Measurements from ENCODE around the gene SPTSSB. TPM values are rescaled to one million over a fixed set of nuclear protein-coding genes. Genes with fewer than 3 reads are reported as not detected.

The SPTSSB gene
- total RNA-seq, 1 experiment from 2014 or later = 15.7 TPM

DNA sequence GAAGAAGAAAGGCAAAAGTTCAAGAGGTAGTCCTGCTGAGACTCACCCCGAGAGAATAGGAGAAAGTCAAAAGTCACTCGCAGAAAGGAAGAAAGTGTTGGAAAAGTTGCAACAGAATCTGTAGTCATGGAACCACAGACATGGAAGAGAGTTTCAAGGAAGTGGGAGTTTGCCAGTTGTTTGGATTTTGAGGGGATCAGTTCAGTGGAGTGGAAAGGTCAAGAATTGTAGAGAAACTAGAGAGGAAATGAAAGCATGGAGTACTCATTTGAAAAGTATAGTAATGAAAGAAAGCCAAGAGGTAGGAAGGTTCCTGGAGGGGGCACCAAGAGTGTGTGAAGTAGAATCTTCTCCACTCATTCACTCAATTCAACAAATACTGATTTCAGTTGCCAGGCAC lies 34.7 kb downstream of the SPTSSB start (continued):
- TF ChIP-seq, protein P1, sequence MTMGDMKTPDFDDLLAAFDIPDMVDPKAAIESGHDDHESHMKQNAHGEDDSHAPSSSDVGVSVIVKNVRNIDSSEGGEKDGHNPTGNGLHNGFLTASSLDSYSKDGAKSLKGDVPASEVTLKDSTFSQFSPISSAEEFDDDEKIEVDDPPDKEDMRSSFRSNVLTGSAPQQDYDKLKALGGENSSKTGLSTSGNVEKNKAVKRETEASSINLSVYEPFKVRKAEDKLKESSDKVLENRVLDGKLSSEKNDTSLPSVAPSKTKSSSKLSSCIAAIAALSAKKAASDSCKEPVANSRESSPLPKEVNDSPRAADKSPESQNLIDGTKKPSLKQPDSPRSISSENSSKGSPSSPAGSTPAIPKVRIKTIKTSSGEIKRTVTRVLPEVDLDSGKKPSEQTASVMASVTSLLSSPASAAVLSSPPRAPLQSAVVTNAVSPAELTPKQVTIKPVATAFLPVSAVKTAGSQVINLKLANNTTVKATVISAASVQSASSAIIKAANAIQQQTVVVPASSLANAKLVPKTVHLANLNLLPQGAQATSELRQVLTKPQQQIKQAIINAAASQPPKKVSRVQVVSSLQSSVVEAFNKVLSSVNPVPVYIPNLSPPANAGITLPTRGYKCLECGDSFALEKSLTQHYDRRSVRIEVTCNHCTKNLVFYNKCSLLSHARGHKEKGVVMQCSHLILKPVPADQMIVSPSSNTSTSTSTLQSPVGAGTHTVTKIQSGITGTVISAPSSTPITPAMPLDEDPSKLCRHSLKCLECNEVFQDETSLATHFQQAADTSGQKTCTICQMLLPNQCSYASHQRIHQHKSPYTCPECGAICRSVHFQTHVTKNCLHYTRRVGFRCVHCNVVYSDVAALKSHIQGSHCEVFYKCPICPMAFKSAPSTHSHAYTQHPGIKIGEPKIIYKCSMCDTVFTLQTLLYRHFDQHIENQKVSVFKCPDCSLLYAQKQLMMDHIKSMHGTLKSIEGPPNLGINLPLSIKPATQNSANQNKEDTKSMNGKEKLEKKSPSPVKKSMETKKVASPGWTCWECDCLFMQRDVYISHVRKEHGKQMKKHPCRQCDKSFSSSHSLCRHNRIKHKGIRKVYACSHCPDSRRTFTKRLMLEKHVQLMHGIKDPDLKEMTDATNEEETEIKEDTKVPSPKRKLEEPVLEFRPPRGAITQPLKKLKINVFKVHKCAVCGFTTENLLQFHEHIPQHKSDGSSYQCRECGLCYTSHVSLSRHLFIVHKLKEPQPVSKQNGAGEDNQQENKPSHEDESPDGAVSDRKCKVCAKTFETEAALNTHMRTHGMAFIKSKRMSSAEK (CRISPR knock-in tag; IDR thresholded peaks at IDR 0.05; ENCODE audit: borderline replicate concordance) = no peak
- TF ChIP-seq RORB (CRISPR knock-in tag; IDR thresholded peaks at IDR 0.05) = no peak
- TF ChIP-seq SP1 (CRISPR knock-in tag; conservative IDR thresholded peaks at IDR 0.05) = no peak
- TF ChIP-seq NFE2L1 (CRISPR knock-in tag; IDR thresholded peaks at IDR 0.05) = no peak
- TF ChIP-seq ELF4 (CRISPR knock-in tag; IDR thresholded peaks at IDR 0.05; ENCODE audit: low read depth) = no peak
- no peak for TF ChIP-seq ZNF423 (CRISPR knock-in tag; IDR thresholded peaks at IDR 0.05)
- TF ChIP-seq TEAD4 (CRISPR knock-in tag; IDR thresholded peaks at IDR 0.05) = no peak
- TF ChIP-seq KAT7 (CRISPR knock-in tag; IDR thresholded peaks at IDR 0.05; ENCODE audit: borderline replicate concordance) = no peak
- TF ChIP-seq, protein P2, sequence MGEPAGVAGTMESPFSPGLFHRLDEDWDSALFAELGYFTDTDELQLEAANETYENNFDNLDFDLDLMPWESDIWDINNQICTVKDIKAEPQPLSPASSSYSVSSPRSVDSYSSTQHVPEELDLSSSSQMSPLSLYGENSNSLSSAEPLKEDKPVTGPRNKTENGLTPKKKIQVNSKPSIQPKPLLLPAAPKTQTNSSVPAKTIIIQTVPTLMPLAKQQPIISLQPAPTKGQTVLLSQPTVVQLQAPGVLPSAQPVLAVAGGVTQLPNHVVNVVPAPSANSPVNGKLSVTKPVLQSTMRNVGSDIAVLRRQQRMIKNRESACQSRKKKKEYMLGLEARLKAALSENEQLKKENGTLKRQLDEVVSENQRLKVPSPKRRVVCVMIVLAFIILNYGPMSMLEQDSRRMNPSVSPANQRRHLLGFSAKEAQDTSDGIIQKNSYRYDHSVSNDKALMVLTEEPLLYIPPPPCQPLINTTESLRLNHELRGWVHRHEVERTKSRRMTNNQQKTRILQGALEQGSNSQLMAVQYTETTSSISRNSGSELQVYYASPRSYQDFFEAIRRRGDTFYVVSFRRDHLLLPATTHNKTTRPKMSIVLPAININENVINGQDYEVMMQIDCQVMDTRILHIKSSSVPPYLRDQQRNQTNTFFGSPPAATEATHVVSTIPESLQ (CRISPR knock-in tag; IDR thresholded peaks at IDR 0.05) = no peak
- TF ChIP-seq NR3C1 (CRISPR knock-in tag; conservative IDR thresholded peaks at IDR 0.05; ENCODE audit: low read depth) = no peak

- Mint-ChIP-seq H3K27me3 (ENCODE audit: low read depth) (no peaks in the 10 kb centered on the region), H3K9me3 (peaks cover 13% of the 10 kb centered on the region), H3K4me1 (no peaks in the 10 kb centered on the region), H3K4me3 (no peak overlapping the region), H3K36me3 (no peaks in the 10 kb centered on the region), H3K27ac (no peak overlapping the region)
- no peak for ATAC-seq
- no peak for TF ChIP-seq TP53 (CRISPR knock-in tag; IDR thresholded peaks at IDR 0.05)
- TF ChIP-seq JUN (CRISPR knock-in tag; IDR thresholded peaks at IDR 0.05) = no peak
- TF ChIP-seq IRF2 (CRISPR knock-in tag; IDR thresholded peaks at IDR 0.05; ENCODE audit: borderline replicate concordance, low read depth) = no peak
- no peak for TF ChIP-seq PRRX2 (CRISPR knock-in tag; IDR thresholded peaks at IDR 0.05)
- TF ChIP-seq, protein P3, sequence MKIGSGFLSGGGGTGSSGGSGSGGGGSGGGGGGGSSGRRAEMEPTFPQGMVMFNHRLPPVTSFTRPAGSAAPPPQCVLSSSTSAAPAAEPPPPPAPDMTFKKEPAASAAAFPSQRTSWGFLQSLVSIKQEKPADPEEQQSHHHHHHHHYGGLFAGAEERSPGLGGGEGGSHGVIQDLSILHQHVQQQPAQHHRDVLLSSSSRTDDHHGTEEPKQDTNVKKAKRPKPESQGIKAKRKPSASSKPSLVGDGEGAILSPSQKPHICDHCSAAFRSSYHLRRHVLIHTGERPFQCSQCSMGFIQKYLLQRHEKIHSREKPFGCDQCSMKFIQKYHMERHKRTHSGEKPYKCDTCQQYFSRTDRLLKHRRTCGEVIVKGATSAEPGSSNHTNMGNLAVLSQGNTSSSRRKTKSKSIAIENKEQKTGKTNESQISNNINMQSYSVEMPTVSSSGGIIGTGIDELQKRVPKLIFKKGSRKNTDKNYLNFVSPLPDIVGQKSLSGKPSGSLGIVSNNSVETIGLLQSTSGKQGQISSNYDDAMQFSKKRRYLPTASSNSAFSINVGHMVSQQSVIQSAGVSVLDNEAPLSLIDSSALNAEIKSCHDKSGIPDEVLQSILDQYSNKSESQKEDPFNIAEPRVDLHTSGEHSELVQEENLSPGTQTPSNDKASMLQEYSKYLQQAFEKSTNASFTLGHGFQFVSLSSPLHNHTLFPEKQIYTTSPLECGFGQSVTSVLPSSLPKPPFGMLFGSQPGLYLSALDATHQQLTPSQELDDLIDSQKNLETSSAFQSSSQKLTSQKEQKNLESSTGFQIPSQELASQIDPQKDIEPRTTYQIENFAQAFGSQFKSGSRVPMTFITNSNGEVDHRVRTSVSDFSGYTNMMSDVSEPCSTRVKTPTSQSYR (CRISPR knock-in tag; IDR thresholded peaks at IDR 0.05) = no peak
- TF ChIP-seq HMGA2 (CRISPR knock-in tag; IDR thresholded peaks at IDR 0.05) = no peak
- TF ChIP-seq, protein P4, sequence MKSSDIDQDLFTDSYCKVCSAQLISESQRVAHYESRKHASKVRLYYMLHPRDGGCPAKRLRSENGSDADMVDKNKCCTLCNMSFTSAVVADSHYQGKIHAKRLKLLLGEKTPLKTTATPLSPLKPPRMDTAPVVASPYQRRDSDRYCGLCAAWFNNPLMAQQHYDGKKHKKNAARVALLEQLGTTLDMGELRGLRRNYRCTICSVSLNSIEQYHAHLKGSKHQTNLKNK (CRISPR knock-in tag; IDR thresholded peaks at IDR 0.05) = no peak
- no peak for TF ChIP-seq ARID4B (CRISPR knock-in tag; IDR thresholded peaks at IDR 0.05; ENCODE audit: borderline replicate concordance)
- TF ChIP-seq CREB1 (CRISPR knock-in tag; IDR thresholded peaks at IDR 0.05) = no peak
- CTCF ChIA-PET = no interaction called here
- DNase-seq (ENCODE audit: low spot score) = no peak
- POLR2A ChIA-PET = no interaction called here
These were observed 37.6 kb downstream of the SPTSSB start for GRCh38 chr3:161333696-161334095.
